Hematopoietic multipotent progenitor cell treated with erythropoietin and hydrocortisone succinate and interleukin-3 and kit ligand, for 6 days (in vitro differentiated cells): ENCODE data around the gene MTHFSD.
"Not testable (repeated sequence)": the region's sequence is repeated elsewhere in the genome, so short reads cannot be mapped to it uniquely, and the experiment has no call there.

Source experiments
- DNase-seq: peaks from one replicate; pipeline ENCODE4 v3.0.0-alpha.2; 2015

Gene MTHFSD, protein sequence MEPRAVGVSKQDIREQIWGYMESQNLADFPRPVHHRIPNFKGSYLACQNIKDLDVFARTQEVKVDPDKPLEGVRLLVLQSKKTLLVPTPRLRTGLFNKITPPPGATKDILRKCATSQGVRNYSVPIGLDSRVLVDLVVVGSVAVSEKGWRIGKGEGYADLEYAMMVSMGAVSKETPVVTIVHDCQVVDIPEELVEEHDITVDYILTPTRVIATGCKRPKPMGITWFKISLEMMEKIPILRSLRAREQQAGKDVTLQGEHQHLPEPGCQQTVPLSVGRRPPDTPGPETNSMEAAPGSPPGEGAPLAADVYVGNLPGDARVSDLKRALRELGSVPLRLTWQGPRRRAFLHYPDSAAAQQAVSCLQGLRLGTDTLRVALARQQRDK

DNA sequence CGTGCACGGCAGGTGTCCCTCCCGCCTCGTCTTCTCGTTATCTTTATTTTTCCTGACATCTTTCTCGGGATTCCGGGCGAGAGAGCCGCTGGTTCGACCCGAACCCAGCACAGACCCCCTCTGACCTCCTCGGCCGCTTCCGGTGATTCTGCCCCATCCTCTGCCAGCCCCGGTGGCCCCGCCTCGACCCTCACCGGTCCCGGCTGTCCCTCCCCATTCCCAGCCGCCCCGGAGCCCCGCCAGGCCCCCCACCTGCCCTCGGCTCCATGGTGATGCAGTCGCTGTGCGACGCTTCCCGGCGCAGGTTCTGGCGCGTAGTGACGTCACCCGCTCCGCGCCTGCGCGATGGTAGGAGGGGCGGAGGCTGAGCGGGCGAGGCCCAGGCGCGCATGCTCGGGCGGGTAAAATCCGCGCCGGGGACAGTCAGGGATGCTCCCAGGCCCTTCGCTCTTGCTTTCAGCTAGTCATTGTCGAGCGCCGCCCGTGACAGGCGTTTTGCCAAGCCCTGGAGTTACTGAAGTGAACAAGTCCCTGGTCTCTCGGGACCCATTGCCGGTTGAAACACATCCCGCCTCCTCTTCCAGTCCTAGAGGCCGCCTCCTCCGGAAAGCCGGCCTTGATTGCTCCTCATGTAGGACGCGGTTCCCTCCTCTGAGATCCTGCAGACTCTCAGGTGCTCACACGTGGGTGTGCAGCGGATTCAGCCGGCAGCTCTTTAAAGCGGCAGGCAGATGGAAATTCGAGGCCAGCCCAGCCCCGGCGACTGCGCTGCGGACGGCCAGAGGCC lies at the start of gene MTHFSD:
Gene MTHFSD, minus strand, starts transcription at position 319 of the 787 bp plus-strand sequence. Its CDS starts 51 bp downstream, at position 268.
- DNase-seq, result peak; percentile 93

DNA sequence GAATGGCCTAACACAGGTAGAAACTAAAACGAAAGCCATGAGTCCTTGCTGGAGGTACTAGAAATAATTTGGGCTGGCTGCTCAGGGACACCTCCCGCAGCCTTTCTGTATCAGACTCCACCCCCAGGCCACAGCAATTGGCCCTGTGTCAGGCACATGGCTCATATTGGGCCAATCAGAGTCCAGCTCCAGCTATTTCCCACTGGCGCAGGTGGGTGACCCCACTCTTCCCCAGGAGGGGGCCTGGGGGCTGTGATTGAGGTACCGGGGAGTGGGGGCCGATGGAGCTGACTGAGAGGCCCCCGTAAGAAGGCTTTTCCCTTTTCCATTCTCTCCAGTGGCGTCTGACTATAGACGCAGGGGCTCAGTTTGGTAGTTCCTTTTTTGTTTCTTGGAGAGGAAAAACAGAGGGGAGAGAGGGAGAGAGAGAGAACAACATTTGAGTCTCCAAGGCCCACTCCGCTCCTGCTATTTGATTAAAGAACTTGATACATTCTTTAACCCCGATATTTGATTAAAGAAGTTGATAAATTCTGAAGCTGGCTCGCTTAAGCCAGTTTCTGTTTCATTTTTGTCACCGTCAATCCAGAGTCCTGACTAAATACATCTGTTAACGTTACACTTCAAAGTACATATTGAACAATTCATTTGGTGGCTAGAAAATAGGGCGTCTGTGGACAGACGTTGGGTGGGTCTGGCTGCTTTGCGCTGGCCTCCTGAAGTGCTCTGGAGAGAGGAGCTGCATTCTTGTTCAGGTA lies 49.6 kb upstream of the MTHFSD start:
- DNase-seq, result peak; percentile 4

DNA sequence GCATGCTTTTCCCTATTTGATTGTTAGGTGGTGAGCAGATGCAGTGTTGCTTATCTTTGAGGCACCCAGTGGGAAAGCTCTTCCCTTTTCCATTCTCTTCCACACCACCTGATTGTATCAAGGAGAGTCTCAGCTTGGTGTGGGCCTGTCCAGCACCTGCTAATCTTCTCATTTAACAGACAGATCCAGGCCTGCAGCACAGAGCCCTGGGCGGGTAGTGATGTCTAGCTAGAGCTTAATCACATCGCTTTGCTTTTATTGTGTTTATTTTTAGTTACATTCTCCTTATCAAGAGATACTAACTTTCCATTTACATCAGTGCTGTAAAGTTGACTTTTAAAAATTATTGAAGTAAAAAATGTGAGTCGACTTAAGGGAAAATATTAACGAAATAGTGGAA lies 47.5 kb upstream of the MTHFSD start:
- no peak for DNase-seq

DNA sequence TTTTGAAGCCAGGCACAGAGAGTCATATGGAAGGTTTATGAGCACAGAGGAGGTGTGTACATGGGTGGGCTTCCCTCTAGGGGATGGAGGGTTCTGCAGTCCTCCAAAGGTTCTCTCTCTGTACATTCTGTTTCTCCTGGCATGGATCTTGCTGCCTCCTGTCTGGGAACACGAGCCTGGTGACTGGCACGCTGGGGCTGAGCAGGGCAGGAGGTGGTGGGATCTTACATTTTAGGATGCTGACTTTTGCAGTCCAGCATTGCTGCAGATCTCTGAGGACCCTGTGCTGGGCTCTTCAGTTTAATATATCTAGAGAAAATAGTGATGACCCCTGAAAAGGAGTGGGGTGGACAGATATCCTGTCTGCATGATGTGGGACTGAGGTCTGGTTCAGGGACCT lies 46.3 kb upstream of the MTHFSD start:
- DNase-seq, result no peak

DNA sequence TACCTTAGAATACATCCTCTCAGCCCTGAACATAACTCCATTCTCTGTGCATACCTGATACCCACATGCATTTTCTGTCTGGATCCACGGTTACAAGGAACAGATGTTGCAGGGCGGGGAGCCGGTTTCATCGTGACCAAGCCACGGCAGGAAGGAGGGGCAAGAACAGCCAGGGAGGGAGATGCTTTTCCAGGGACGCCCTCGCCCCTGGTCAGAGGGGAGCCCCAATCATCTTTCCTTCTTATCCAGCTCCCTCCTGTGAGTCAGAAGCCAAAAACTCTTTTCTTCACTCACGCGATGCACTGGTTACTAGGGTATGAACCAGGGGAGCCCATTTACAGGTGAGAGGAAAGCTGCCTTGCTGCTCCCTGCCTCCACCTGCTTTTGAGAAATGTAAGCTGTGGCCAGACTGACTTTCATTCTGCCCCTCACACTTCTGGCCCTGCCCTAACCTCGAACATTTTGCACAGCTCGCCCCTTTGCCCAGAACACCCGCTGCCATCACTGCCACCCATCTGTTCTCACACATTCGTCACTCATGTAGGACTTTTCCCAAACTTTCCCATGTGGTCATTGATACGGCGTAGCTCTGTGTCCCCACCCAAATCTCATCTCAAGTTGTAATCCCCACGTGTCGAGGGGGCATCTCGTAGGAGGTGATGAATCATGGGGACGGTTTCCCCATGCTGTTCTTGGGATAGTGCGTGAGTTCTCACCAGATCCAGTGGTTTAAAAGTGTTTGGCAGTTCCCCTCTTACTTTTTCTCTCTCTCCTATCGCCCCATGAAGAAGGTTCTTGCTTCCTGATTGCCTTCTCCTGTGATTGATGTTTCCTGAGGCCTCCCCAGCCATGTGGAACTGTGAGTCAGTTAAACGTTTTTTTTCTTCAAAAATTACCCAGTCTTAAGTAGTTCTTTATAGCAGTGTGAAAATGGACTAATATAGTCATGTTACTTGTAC lies 43.9 kb upstream of the MTHFSD start:
- DNase-seq, result no peak

DNA sequence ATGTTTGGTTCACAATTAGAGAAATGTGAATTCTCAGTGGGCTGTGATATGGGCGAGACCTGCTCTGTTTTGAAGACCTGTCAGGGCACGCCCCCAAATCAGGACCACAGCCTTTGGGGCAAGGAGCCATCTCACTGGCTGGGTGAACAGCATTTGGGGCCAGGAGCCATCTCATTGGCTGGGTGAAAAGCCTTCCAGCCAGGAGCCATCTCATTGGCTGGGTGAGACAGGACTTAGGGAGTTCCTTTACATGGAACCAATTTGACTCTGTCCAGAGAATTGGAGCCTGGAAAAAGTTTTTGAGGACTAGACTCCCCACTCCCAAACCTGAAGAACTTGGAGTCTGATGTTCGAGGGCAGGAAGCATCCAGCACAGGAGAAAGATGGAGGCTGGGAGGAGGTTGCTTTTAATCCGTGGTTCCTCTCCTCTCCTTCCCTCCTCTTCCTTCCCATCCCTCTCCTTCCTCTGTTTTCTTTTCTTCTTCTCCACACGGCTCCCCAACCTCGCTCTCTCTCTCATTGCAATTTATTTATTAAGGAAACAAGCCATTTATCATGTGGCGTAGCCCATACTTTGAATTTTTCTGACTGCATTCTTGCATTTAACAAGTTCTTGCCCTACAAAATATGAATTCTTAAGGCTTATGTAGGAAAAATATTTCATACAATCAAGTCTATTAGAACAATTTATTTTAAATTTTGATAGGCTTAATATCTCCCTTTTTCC lies 43.0 kb upstream of the MTHFSD start:
- DNase-seq, result no peak

DNA sequence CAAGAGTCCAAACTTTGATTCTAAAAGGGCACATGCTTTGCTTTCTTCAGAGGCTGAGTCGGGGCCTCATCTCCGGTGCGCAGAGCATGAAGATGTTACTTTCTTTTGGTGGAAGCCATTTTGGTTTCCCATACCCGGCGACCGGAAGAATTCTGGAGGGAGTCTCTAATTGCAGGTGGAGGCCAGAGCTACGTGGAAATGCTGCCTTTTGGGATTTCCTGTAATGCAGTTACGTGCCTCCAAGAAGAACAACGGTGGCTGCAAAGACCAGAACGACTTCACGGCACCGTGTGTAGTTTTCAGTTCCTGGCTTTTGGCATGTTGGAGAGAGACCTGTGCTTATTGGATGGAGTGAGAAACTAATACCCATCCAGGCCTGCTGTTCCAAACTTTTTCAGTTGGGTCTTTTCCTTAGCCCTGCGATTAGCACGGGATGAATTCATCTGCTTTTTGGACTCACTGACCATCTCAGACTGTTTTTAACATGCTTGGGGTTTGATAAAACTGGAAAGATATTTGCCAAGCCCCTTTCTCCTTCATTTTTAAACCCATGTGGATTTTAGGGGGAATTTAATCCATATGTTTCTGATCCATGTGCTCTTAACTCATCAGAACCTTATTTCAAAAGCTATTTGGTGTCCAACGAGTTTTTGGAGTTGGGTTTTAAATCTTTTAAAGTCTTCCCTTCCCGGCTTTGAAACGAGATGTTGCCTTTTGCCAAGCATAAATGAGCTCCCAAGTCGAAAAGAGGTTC lies 42.3 kb upstream of the MTHFSD start:
- no peak for DNase-seq

DNA sequence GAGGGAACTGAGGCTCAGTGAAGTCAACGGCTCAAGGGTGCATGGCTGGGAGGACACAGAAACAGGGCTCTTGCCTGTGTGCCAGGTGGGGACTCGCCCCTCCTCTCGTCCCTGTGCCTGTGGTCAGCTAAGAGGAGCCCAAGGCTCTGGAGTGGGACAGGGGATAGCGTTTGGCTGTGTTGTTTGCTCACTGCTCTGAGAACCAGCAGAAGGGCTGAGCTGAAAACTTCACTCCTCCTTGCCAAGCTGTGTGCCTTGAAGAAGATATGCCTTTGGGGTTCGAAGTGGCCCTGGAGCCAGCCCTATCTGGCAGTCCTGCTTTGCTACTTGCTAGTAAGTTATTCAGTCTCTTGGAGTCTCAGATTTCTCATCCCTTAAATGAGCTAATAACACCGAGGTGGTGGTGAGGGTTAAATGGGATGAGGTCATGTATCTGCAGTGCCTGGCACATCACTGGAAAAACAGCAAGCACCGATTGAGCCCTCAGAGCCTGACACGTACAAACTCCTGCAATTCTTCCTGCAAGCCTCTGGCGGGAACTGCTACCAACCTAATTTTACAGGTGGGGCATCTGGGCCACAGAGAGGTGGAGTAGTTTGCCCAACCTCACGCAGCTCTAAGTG lies 41.1 kb upstream of the MTHFSD start:
- DNase-seq, result no peak

DNA sequence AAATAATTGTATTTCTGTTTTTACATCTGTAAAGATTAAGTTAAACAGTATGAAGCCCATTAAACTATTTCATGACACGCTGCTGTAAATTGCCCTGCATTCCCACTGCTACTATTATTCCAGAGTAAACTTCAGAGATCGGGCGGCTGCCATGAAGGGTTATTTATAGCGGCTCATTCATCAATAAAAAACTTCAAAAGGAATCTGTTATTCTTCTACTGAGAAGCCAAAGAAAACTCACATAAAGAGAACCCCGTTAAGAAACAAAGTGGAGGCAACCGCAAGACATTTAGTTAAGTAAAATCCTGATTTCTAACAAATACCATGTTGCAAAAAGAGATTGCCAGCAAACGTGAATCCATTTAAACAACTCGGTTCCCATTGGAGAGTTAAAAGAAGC lies 39.7 kb upstream of the MTHFSD start:
- DNase-seq, result no peak

DNA sequence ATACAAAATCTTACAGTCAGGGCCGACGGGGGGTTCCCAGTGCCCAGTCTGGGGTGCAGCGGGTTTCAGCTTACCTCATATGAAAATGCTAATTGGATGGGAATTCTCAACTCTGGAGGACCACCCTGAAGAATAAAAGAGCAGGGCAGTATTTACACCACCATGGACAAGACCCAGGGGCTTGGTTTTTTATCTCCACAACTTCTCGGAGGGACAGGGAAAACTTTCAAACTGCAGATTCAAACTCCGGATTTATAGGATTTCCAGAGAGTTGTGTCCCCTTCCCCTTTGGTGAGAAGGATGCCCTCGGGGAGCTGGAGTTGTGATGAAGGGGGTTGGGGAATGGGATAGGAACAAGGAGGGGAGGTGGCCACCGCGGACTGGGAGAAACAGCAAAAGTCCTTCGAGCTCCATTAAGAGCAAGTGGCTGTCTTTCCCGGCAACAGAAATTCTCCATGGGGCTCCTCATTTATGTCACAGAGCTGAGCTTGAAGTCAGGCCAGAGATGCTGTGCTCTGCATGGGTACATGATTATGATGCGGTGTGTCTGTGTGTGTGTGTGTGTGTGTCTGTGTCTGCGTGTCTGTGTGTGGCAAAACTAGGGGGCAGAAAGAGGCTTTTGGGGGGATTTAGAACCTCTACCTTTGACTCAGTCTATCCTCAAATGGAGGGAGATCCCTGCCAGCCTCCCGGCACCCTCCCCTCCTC lies 39.0 kb upstream of the MTHFSD start:
- DNase-seq, result no peak

DNA sequence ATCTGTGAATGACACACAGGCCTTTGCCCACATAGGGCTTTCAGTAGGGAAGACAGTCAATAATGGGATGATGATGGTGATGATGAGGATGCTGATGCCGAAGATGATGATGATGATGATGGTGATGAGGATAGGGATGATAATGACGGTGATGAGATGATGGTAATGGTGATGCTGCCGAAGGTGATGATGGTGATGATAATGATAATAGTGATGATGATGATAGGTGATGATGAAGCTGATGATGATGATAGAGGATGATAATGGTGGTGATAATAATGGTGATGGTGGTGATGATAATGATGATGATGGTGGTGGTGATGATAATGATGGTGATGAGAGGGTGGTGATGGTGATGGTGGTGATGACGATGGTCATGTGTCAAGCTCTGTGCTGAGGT lies 36.2 kb upstream of the MTHFSD start:
- DNase-seq, result no peak

DNA sequence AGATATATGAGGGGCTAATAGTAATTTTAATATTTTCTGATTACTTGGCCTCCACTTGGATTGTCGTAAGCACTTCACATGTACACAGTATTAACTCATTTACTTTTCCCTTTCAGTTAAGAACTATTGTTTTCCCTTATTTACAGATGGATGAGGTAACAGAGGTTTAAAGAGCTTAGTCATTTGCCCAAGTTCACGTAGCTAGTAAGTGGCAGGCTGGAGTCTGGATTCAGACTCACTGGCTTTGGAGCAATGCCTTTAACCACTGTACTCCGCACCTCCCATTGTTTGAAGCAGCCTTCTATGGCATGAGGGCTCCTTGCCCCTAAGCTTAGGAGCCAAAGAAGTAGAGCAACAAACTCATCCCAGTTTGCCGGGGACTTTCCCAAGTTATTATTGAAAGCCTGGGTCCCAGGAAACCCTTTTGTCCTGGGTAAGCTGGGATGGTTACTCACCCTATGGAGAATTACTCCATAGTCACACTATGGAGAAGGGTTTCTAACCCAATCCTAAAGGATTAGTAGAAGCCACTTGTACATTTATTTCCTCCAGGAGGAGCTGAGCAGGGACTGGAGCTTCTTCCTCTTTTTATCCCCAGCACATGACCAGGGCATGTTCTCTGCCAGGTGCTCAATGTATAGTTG lies 35.6 kb upstream of the MTHFSD start:
- DNase-seq, result no peak

DNA sequence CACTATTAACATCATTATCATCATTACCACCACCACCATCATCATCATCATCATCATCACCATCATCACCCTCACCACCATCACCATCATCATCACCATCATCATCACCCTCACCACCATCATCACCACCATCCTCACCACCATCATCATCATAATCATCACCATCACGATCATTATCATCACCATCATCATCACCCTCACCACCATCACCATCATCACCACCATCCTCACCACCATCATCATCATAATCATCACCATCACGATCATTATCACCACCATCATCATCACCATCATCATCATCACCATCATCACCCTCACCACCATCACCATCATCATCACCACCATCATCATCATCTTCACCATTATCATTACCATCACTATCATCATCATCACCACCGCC lies 32.9 kb upstream of the MTHFSD start:
- DNase-seq, result not testable (repeated sequence)

DNA sequence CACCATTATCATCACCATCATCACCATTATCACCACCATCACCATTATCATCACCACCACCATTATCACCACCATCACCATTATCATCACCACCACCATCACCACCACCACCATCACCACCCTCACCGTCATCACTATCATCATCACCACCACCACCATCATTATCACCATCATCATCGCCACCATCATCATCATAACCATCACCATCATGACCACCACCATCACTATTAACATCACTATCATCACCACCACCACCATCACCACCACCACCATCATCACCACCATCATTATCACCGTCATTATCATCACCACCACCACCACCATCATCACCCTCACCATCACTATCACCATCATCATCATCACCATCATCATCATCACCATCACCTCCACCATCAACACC lies 32.5 kb upstream of the MTHFSD start:
- DNase-seq, result no peak

DNA sequence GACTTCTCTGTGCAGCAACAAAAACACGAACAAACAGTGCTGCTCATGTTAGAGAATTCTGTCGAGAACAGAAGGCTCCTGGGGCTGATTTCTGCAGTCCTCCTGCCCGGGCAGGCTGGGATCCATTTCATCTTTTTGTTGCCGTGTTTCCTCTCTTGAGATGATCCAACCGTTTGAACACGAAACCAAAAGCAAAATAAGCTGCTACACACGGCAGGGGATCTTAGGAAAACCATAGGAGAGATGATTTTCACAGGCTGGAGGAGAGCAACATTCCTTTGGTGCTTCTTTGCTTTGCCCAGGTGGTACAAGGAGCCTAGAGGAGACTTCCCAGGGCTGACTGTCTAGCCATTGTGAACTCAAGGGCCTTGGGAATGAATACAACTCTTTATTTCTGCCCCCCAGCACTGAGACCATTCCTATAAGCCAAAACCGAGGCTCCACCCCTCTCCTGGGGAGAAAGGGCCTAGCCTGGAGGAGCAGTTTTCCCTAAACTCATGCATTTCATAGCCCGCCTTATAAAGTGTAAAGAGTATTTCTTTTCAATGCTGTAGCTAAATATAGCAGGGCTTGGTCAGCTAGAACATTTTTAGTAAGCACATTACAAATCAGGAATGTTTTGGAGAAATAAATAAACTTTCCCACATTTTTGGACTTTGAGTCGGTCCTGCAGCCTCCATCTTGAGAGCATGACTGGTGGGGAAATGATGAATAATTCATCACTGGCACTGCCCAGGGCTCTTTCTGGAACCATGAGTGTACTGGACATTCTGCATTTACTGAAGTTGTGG lies 31.0 kb upstream of the MTHFSD start:
- no peak for DNase-seq

DNA sequence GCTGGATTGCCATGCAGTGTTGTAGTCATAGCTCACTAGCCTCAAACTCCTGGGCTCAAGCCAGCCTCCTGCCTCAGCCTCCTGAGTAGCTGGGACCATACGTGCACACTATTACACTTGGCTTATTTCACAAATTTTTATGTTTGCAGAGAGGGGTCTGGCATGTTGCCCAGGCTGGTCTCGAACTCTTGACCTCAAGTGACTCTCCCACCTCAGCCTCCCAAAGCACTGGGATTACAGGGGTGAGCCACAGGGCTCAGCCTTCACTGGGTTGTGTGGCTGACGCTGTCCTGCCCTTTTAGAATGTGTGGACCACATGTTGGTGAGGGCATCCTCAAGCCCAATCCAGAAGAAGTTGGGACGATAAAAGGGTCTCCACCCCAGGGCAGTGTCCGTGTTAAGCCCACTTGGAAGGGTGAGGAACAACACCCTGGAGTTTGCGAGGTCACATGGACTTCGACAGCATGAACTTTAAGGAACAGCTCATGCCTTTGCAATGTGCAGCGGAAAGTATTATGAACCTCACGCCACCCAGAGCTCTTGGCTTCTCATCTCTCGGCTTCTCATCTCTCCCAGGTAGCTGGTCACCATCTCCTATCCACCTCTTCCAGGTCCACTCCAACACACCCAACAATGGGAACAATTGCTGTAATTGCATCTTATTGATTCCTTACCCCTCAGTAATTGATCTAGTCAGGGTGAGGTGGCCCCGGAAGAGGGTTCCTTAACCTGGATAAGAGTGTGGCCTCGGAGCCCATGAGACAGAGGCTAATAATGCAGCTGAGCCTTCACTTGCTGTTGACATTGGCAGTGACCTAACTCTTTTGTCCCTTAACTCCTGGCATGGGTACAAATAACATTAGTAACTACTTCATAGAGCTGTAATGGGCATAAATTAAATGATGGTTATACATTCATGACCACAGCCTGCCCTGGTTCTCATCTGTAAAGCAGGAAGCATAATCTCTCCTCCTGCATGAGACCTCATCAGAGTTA lies 30.0 kb upstream of the MTHFSD start:
- DNase-seq, result no peak

DNA sequence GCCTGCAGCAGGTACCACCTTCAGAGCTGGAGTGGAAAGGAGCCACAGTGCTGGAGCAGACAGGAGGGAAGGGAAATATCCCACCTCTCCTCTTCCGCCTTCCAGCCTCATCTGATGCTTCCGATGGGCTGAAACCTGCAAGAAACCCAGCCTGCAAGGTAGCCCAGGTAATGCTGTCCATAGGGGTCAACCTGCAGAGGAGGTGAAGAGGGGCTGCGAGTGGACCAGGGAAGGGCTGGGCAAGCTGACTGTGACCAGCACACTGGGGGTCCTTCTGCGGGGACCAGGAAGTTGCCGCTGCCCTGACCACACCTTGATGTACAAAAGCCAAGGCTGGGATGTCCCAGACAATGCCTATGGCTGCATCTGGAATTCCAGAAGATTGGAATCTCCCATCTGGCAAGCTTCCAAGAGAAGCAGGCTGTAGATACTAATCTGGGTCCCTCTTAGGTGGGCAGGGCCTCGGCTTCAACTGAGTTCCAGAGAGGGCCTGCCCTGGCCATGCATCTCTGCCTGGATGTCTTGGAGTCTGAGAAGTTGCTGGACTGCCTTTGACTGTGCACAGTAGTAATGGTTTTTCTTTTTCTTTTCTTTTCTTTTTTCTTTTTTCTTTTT lies 29.1 kb upstream of the MTHFSD start:
- no peak for DNase-seq
